Testis (tissue), 2 donors: ENCODE results near the gene KCNQ1OT1.

Source experiments
- CTCF ChIP-seq, 3 experiments: fragments of 450-650 bp in 2 of 3; fragments of 200-600 bp in 1 of 3; sonication (generic) in 1 of 3; IDR thresholded peaks; one replicate each; pipeline ENCODE4 v1.5.1; 2016 to 2019; ENCODE audit warnings: antibody characterized with exemption in 3 of 3, mild to moderate bottlenecking in 2 of 3, moderate library complexity in 1 of 3
- POLR2A ChIP-seq: fragments of 450-650 bp; IDR thresholded peaks from one replicate; pipeline ENCODE4 v1.6.1; 2017; ENCODE audit warnings: antibody characterized with exemption, mild to moderate bottlenecking, moderate library complexity

DNA sequence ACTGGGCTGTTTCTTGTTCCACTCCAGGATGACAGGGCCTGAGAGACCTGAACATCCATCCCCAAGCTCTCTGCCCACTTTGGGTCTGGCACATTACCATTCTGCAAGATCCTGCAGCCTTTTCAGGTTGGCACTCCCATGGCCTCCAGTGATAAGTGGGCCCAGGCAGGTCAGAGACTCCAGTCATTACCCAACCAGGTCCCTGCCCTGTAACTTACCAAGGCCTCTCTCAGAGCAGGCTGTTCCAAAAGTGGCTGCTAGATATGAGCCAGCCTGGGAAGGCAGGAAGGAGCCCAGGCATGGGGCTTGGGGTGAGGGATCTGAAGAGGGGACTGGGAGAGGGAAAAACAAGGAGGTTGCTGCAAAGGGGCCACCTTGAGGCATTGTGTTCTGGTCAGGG lies 35.9 kb downstream of the KCNQ1OT1 start:
- TF ChIP-seq CTCF (IDR thresholded peaks at IDR 0.05) (no peak), POLR2A (no peak)
